PC-3 (cell line): ENCODE measurements around the gene ADAMTS9.

Experiments used
- EZH2phosphoT487 ChIP-seq: fragments of 300-600 bp; sonication (generic); IDR thresholded peaks from 2 replicates; pipeline ENCODE4 v1.6.1; 2018; ENCODE audit warnings: mild to moderate bottlenecking, antibody characterized with exemption, low read length, borderline replicate concordance
- TF ChIP-seq, protein P1 (sequence below): fragments of 300-600 bp; sonication (generic); conservative IDR thresholded peaks from 2 replicates; pipeline ENCODE4 v1.5.1; 2017; ENCODE audit warnings: antibody characterized with exemption, low read depth, mild to moderate bottlenecking, low read length

DNA sequence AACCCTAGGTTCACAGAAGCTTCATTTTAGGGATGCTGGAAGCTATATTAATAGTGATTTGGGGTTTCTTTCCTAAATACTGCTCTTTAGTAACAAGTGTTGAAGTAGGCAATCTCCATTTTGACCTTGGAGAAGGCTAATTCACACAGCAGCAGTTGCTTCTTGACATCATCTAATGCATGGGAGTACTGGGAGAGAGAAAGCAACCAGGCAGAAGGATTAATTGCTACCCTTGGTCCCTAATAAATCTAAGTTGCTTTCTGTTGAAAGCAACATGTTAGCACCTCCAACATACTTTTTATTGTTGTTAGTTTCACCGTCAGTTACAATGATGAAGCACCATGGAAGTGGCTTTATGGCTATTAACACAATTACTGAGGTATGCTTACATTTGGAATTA, 96.2 kb downstream of the ADAMTS9 start:
- TF ChIP-seq, protein P1, sequence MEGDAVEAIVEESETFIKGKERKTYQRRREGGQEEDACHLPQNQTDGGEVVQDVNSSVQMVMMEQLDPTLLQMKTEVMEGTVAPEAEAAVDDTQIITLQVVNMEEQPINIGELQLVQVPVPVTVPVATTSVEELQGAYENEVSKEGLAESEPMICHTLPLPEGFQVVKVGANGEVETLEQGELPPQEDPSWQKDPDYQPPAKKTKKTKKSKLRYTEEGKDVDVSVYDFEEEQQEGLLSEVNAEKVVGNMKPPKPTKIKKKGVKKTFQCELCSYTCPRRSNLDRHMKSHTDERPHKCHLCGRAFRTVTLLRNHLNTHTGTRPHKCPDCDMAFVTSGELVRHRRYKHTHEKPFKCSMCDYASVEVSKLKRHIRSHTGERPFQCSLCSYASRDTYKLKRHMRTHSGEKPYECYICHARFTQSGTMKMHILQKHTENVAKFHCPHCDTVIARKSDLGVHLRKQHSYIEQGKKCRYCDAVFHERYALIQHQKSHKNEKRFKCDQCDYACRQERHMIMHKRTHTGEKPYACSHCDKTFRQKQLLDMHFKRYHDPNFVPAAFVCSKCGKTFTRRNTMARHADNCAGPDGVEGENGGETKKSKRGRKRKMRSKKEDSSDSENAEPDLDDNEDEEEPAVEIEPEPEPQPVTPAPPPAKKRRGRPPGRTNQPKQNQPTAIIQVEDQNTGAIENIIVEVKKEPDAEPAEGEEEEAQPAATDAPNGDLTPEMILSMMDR: no peak
- TF ChIP-seq EZH2phosphoT487: no peak
